IMR-90 (cell line): Measurements from ENCODE around the gene SMCO3. TPM values are rescaled to one million over a fixed set of nuclear protein-coding genes. Genes with fewer than 3 reads are reported as not detected.

Source experiments
- ATAC-seq: fragments of 200-7000 bp; cut with Tn5 transposase; 2 replicates; pipeline ENCODE4 v1.9.1; 2020; ENCODE audit warnings: low read depth, mild to moderate bottlenecking, moderate library complexity
- BruUV-seq: library from RNA; stranded (reverse); fragments of 400-500 nt; replicated peaks from 2 replicates; lab custom pipeline; 2021; lab: Mats Ljungman, UMichigan
- CTCF ChIA-PET: fragments of 300-600 bp; formaldehyde crosslinking; extraction: SDS; loops from one replicate; lab custom pipeline; 2021; ENCODE audit warnings: antibody characterized with exemption; lab: Yijun Ruan, JAX
- POLR2A ChIA-PET: fragments of 300-600 bp; sonication (Branson Sonifier 250); formaldehyde crosslinking; loops from one replicate; lab custom pipeline; 2022; ENCODE audit warnings: antibody characterized with exemption; ENCODE audit not compliant: unreplicated experiment; lab: Charles Lee
- DNase-seq: peaks from one replicate; pipeline ENCODE4 v3.0.0; 2013
- H2AFZ ChIP-seq: replicated peaks from 2 replicates; pipeline ENCODE3; 2013; ENCODE audit warnings: low read length, mild to moderate bottlenecking; ENCODE audit not compliant: poor library complexity
- H2AK5ac ChIP-seq: 2 replicates; pipeline ENCODE4 v1.6.1; 2013; ENCODE audit warnings: low read depth, low read length, inconsistent platforms
- H2AK9ac ChIP-seq: replicated peaks from 2 replicates; pipeline ENCODE3; 2013; ENCODE audit warnings: mild to moderate bottlenecking, low read depth, low read length, moderate library complexity; ENCODE audit not compliant: poor library complexity
- H2BK120ac ChIP-seq: 2 replicates; pipeline ENCODE4 v1.6.1; 2013; ENCODE audit warnings: low read depth, low read length, inconsistent platforms
- H2BK15ac ChIP-seq: 3 replicates; pipeline ENCODE4 v1.6.1; 2013; ENCODE audit warnings: low read depth, low read length, inconsistent platforms
- H2BK20ac ChIP-seq: 2 replicates; pipeline ENCODE4 v1.6.1; 2013; ENCODE audit warnings: low read depth, mild to moderate bottlenecking, inconsistent platforms, low read length, moderate library complexity
- H2BK5ac ChIP-seq: 2 replicates; pipeline ENCODE4 v1.6.1; 2013; ENCODE audit warnings: mild to moderate bottlenecking, low read depth, low read length, inconsistent platforms; ENCODE audit not compliant: poor library complexity, severe bottlenecking
- H3K14ac ChIP-seq: replicated peaks from 2 replicates; pipeline ENCODE4 v1.6.1; 2013; ENCODE audit warnings: low read depth, low read length, inconsistent platforms
- H3K18ac ChIP-seq: 2 replicates; pipeline ENCODE4 v1.6.1; 2013; ENCODE audit warnings: low read depth, low read length, control low read depth
- H3K23ac ChIP-seq: 2 replicates; pipeline ENCODE4 v1.6.1; 2013; ENCODE audit warnings: low read depth, low read length, inconsistent platforms
- H3K27ac ChIP-seq: 2 replicates; pipeline ENCODE4 v1.5.1; 2013; ENCODE audit warnings: mild to moderate bottlenecking, control low read depth, low read length; ENCODE audit not compliant: insufficient read depth
- H3K27me3 ChIP-seq: 2 replicates; pipeline ENCODE4 v1.6.1; 2013; ENCODE audit warnings: low read length; ENCODE audit not compliant: control insufficient read depth, insufficient read depth
- H3K36me3 ChIP-seq: 2 replicates; pipeline ENCODE4 v1.6.1; 2013; ENCODE audit warnings: low read length, mixed read lengths; ENCODE audit not compliant: control insufficient read depth, insufficient read depth
- H3K4ac ChIP-seq: 2 replicates; pipeline ENCODE4 v1.6.1; 2013; ENCODE audit warnings: low read depth, low read length, inconsistent platforms
- H3K4me1 ChIP-seq: 2 replicates; pipeline ENCODE4 v1.6.1; 2013; ENCODE audit warnings: low read length, mixed read lengths; ENCODE audit not compliant: control insufficient read depth, insufficient read depth
- H3K4me2 ChIP-seq: 2 replicates; pipeline ENCODE4 v1.6.1; 2013; ENCODE audit warnings: low read depth, mild to moderate bottlenecking, control low read depth, low read length, moderate library complexity
- H3K4me3 ChIP-seq: 2 replicates; pipeline ENCODE4 v1.5.1; 2013; ENCODE audit warnings: low read depth, mild to moderate bottlenecking, control low read depth, low read length, moderate library complexity; ENCODE audit not compliant: insufficient read depth
- H3K56ac ChIP-seq: 2 replicates; pipeline ENCODE4 v1.6.1; 2013; ENCODE audit warnings: low read length, inconsistent platforms; ENCODE audit not compliant: insufficient read depth; ENCODE audit errors: extremely low read depth
- H3K79me1 ChIP-seq, 2 experiments: 2 replicates each; pipeline ENCODE4 v1.6.1; 2013; ENCODE audit warnings: low read length in 2 of 2, inconsistent platforms in 1 of 2, low read depth in 1 of 2
- H3K9ac ChIP-seq: 2 replicates; pipeline ENCODE4 v1.6.1; 2013; ENCODE audit warnings: low read depth, low read length, control low read depth
- H3K9me1 ChIP-seq: 2 replicates; pipeline ENCODE4 v1.6.1; 2013; ENCODE audit warnings: low read length, inconsistent platforms; ENCODE audit not compliant: insufficient read depth
- H3K9me3 ChIP-seq: 2 replicates; pipeline ENCODE4 v1.6.1; 2013; ENCODE audit warnings: low read length; ENCODE audit not compliant: control insufficient read depth, insufficient read depth
- H4K20me1 ChIP-seq: 2 replicates; pipeline ENCODE4 v1.6.1; 2013; ENCODE audit warnings: low read length, inconsistent platforms; ENCODE audit not compliant: insufficient read depth
- H4K5ac ChIP-seq: 2 replicates; pipeline ENCODE4 v1.6.1; 2013; ENCODE audit warnings: mild to moderate bottlenecking, low read depth, low read length, control low read depth
- H4K8ac ChIP-seq, 2 experiments: 2 replicates each; pipeline ENCODE4 v1.6.1; 2013; ENCODE audit warnings: low read depth in 2 of 2, low read length in 2 of 2, control low read depth in 1 of 2, inconsistent platforms in 1 of 2
- H4K91ac ChIP-seq: 2 replicates; pipeline ENCODE4 v1.6.1; 2013; ENCODE audit warnings: low read depth, low read length, inconsistent platforms; ENCODE audit not compliant: insufficient read depth
- BHLHE40 ChIP-seq: fragments of 150-350 bp; IDR thresholded peaks from 2 replicates; pipeline ENCODE4 v1.6.1; 2016; ENCODE audit warnings: mild to moderate bottlenecking, low read depth, low read length
- CEBPB ChIP-seq: IDR thresholded peaks from 2 replicates; pipeline ENCODE4 v1.6.1; 2012; ENCODE audit warnings: low read depth, low read length, improper control_type of control experiment
- CHD1 ChIP-seq: IDR thresholded peaks from 2 replicates; pipeline ENCODE4 v1.6.1; 2012; ENCODE audit warnings: low read depth, low read length, improper control_type of control experiment
- ELK1 ChIP-seq: fragments of 150-350 bp; IDR thresholded peaks from 2 replicates; pipeline ENCODE4 v1.6.1; 2016; ENCODE audit warnings: low read depth, mild to moderate bottlenecking, low read length, moderate library complexity, borderline replicate concordance
- FOS ChIP-seq: fragments of 150-350 bp; IDR thresholded peaks from 2 replicates; pipeline ENCODE4 v1.6.1; 2016; ENCODE audit warnings: low read depth, low read length
- MAFK ChIP-seq: IDR thresholded peaks from 2 replicates; pipeline ENCODE4 v1.6.1; 2012; ENCODE audit warnings: low read depth, low read length, improper control_type of control experiment
- MAZ ChIP-seq: IDR thresholded peaks from 2 replicates; pipeline ENCODE4 v1.6.1; 2012; ENCODE audit warnings: low read depth, mild to moderate bottlenecking, low read length, improper control_type of control experiment, moderate library complexity, borderline replicate concordance
- MXI1 ChIP-seq: IDR thresholded peaks from 2 replicates; pipeline ENCODE4 v1.6.1; 2012; ENCODE audit warnings: low read depth, mild to moderate bottlenecking, low read length, moderate library complexity, borderline replicate concordance
- NFE2L2 ChIP-seq: fragments of 150-350 bp; IDR thresholded peaks from 2 replicates; pipeline ENCODE4 v1.6.1; 2016; ENCODE audit warnings: low read depth, mild to moderate bottlenecking, low read length
- POLR2A ChIP-seq: IDR thresholded peaks from 2 replicates; pipeline ENCODE4 v1.6.1; 2012; ENCODE audit warnings: mild to moderate bottlenecking, low read depth, low read length
- RAD21 ChIP-seq: IDR thresholded peaks from 2 replicates; pipeline ENCODE4 v1.6.1; 2012; ENCODE audit warnings: low read length, improper control_type of control experiment
- RCOR1 ChIP-seq: IDR thresholded peaks from 2 replicates; pipeline ENCODE4 v1.6.1; 2012; ENCODE audit warnings: mild to moderate bottlenecking, low read length, improper control_type of control experiment; ENCODE audit not compliant: insufficient replicate concordance
- RFX5 ChIP-seq: IDR thresholded peaks from 2 replicates; pipeline ENCODE4 v1.8.0; 2012; ENCODE audit warnings: low read depth, mild to moderate bottlenecking, low read length, moderate library complexity
- SMC3 ChIP-seq: fragments of 150-350 bp; IDR thresholded peaks from 2 replicates; pipeline ENCODE4 v1.6.1; 2016; ENCODE audit warnings: low read depth, mild to moderate bottlenecking, antibody characterized with exemption, low read length, moderate library complexity
- USF2 ChIP-seq: fragments of 150-350 bp; IDR thresholded peaks from 2 replicates; pipeline ENCODE4 v1.6.1; 2017; ENCODE audit warnings: mild to moderate bottlenecking, antibody characterized with exemption, low read length, low read depth
- WGBS, 2 experiments: methylation state at CpG; one replicate each; pipeline versions ENCODE4 v1.1.5 to v1.1.7; 2013; ENCODE audit warnings: missing lambda C conversion rate in 2 of 2; ENCODE audit not compliant: insufficient read length in 1 of 2; ENCODE audit errors: extremely low coverage in 2 of 2; 5-methylcytosine and 5-hydroxymethylcytosine counted together
- dilution Hi-C: fragments of 300-500 bp; cut with HindIII; formaldehyde crosslinking; loops from one replicate; pipeline ENCODE4 v1.14.3; 2018; ENCODE audit warnings: low sequenced_read_pairs; ENCODE audit not compliant: unreplicated experiment
- in situ Hi-C: fragments of 300-500 bp; cut with MboI; formaldehyde crosslinking; loops from 3 replicates; pipeline ENCODE4 v1.14.3; 2019; ENCODE audit warnings: low sequenced_read_pairs, inconsistent platforms, mixed read lengths
- intact Hi-C: fragments of 100-400 bp; cut with micrococcal nuclease; formaldehyde crosslinking; loops from 2 replicates; pipeline ENCODE4 v1.10.0; 2022
- polyA plus RNA-seq, 3 experiments: library from polyadenylated mRNA; depleted of rRNA; stranded (reverse); fragments of >200 nt; gene quantifications; 2 replicates each; pipeline ENCODE4 v1.2.3, GENCODE V29; 2012; ENCODE audit warnings: low replicate concordance in 1 of 3
- total RNA-seq: library from RNA; depleted of rRNA; stranded (reverse); fragments of >200 nt; gene quantifications from 2 replicates; pipeline ENCODE4 v1.2.3, GENCODE V29; 2012
- TF ChIP-seq, protein P1 (sequence below): conservative IDR thresholded peaks from 2 replicates; pipeline ENCODE4 v1.5.1; 2012; ENCODE audit warnings: mild to moderate bottlenecking, low read depth, low read length, improper control_type of control experiment

Gene SMCO3
- total and polyA plus RNA-seq, 2 of the 4 experiments (the other 2 are of a cell fraction): under 0.01 to 0.07 TPM

DNA sequence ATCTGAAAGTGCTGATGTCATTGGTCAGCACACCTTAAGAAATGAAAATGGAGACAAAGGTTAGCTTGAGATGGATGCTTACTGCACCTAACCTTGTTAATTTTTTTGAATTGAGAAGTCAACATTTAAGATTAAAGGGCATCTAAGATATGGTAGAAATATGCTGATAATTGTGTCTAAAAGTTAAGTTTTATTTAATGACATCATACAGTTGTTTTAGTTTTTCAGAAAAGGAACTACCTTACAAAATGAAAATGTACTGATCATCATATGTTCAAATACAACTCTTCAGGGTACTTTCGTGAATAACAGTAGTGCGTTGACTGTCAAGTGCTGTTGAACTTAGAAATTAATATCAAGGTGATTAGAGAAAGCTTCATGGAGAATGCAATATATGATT lies 2.5 kb downstream of the SMCO3 start:
- Histone ChIP-seq H4K20me1 (no peaks in the 10 kb centered on the region), H2AK9ac (no peak overlapping the region), H3K23ac (no peak overlapping the region), H3K4me3 (no peak overlapping the region), H3K4me2 (no peak overlapping the region), H3K9me3 (no peaks in the 10 kb centered on the region), H3K36me3 (no peaks in the 10 kb centered on the region), H4K8ac (no peak overlapping the region), H2BK15ac (no peak overlapping the region), H3K4ac (no peak overlapping the region), H3K18ac (no peak overlapping the region), H2BK120ac (no peak overlapping the region), H2BK20ac (no peak overlapping the region), H3K9me1 (no peaks in the 10 kb centered on the region), H3K27me3 (peaks cover 2% of the 10 kb centered on the region; the same call in 1 of the 2 replicates), H2AK5ac (no peak overlapping the region), H4K5ac (no peak overlapping the region), H3K27ac (no peak overlapping the region), H3K56ac (no peak overlapping the region), H4K91ac (no peak overlapping the region), H3K4me1 (no peaks in the 10 kb centered on the region), H2AFZ (no peak overlapping the region), H3K14ac (no peak overlapping the region), H2BK5ac (no peak overlapping the region), H3K9ac (no peak overlapping the region), H3K79me1 (no peaks in the 10 kb centered on the region)
- CTCF ChIA-PET: interaction anchor here (0.6 to 2.3 kb wide), 8 partner anchors 9 to 409 kb away, joined by 3 to 7 read pairs (median 4); partner anchors contain the start of gene RERG
- dilution Hi-C loops: no loop called here
- ATAC-seq (no peak), DNase-seq (no peak)
- in situ Hi-C loops: no loop called here
- WGBS, 2 experiments: no CpG with 5 or more reads among the region's 2 CpGs
- TF ChIP-seq USF2 (no peak), CHD1 (no peak), ELK1 (no peak), MAZ (no peak), NFE2L2 (no peak), FOS (no peak), BHLHE40 (no peak), RCOR1 (no peak), RAD21 (no peak), MAFK (no peak), SMC3 (no peak), POLR2A (no peak), CEBPB (no peak), RFX5 (no peak), MXI1 (no peak)
- TF ChIP-seq, protein P1, sequence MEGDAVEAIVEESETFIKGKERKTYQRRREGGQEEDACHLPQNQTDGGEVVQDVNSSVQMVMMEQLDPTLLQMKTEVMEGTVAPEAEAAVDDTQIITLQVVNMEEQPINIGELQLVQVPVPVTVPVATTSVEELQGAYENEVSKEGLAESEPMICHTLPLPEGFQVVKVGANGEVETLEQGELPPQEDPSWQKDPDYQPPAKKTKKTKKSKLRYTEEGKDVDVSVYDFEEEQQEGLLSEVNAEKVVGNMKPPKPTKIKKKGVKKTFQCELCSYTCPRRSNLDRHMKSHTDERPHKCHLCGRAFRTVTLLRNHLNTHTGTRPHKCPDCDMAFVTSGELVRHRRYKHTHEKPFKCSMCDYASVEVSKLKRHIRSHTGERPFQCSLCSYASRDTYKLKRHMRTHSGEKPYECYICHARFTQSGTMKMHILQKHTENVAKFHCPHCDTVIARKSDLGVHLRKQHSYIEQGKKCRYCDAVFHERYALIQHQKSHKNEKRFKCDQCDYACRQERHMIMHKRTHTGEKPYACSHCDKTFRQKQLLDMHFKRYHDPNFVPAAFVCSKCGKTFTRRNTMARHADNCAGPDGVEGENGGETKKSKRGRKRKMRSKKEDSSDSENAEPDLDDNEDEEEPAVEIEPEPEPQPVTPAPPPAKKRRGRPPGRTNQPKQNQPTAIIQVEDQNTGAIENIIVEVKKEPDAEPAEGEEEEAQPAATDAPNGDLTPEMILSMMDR: no peak
- intact Hi-C loops: loop anchor here (1.0 kb wide), 1 partner anchor 183 kb away; no protein-coding TSS in a partner anchor
- POLR2A ChIA-PET: no interaction called here
- BruUV-seq: no TSS peak
